Adipocyte (in vitro differentiated cells): ENCODE results near the gene TMEM191C.
"Not testable (repeated sequence)": the region's sequence is repeated elsewhere in the genome, so short reads cannot be mapped to it uniquely, and the experiment has no call there.

Experiments
- DNase-seq: peaks from one replicate; pipeline ENCODE4 v3.0.0-alpha.2; 2015; ENCODE audit warnings: low read depth
- H3K27me3 ChIP-seq: replicated peaks from 2 replicates; pipeline ENCODE4 v1.7.0; 2013; ENCODE audit warnings: mild to moderate bottlenecking, low read length, moderate library complexity; ENCODE audit not compliant: control insufficient read depth, insufficient read depth
- H3K36me3 ChIP-seq: 2 replicates; pipeline ENCODE4 v1.7.0; 2013; ENCODE audit warnings: low read length, mild to moderate bottlenecking, moderate library complexity; ENCODE audit not compliant: control insufficient read depth, insufficient read depth, severe bottlenecking
- H3K4me1 ChIP-seq: 2 replicates; pipeline ENCODE4 v1.7.0; 2013; ENCODE audit warnings: mild to moderate bottlenecking, low read length, moderate library complexity; ENCODE audit not compliant: control insufficient read depth, insufficient read depth
- H3K4me3 ChIP-seq: 2 replicates; pipeline ENCODE4 v1.7.0; 2013; ENCODE audit warnings: mild to moderate bottlenecking, low read length, moderate library complexity
- H3K9ac ChIP-seq: 2 replicates; pipeline ENCODE4 v1.7.0; 2013; ENCODE audit warnings: mild to moderate bottlenecking, low read length, moderate library complexity
- H3K9me3 ChIP-seq: 2 replicates; pipeline ENCODE4 v1.7.0; 2013; ENCODE audit warnings: mild to moderate bottlenecking, low read length, moderate library complexity; ENCODE audit not compliant: control insufficient read depth

The TMEM191C gene

DNA sequence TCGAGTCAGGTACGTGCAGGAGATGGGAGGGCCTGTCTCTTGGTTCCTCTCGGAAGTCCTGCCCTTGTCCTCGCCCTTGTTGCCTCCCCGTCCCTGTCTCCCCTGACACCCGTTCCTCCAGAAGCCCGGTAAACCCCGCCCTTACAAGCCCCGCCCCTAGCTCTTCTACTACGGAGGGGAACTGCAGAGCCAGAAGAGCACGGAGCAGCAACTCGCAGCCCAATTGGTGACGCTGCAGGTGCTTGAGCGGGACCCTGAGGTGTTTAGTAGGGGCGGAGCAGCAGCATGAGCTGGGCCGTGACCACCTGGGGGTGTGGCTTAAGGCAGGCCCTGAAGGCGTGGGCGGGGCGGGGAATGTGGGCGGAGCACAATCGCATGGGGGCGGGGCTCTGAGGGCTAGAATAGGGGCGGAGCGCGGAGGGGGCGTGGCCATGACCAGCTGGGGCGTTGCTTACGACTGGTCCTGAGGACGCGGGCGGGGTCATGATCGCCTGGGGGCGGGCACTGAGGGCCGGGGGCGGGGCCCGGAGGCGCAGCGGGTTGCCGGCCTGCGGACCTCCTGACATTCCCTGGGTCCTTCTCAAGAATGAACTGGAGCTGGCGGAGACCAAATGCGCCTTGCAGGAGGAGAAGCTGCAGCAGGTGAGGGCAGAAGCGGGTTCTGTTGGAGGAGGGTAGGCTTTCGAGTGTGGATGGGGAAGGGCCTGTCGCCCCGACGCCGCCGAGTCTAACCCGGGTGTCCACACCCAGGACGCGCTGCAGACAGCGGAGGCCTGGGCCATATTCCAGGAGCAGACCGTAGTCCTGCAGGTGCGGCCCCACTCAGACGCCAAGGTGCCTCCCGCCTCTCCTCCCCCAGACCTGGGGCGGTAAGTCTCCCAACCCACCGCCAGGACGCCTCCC is 1.3 kb downstream of the TMEM191C start:
- H3K27me3 ChIP-seq, H3K4me1 ChIP-seq, H3K9ac ChIP-seq, H3K9me3 ChIP-seq, H3K36me3 ChIP-seq: not testable (repeated sequence)
- H3K4me3 ChIP-seq: peak overlapping the region; percentile 58
- DNase-seq: peak; percentile 72

DNA sequence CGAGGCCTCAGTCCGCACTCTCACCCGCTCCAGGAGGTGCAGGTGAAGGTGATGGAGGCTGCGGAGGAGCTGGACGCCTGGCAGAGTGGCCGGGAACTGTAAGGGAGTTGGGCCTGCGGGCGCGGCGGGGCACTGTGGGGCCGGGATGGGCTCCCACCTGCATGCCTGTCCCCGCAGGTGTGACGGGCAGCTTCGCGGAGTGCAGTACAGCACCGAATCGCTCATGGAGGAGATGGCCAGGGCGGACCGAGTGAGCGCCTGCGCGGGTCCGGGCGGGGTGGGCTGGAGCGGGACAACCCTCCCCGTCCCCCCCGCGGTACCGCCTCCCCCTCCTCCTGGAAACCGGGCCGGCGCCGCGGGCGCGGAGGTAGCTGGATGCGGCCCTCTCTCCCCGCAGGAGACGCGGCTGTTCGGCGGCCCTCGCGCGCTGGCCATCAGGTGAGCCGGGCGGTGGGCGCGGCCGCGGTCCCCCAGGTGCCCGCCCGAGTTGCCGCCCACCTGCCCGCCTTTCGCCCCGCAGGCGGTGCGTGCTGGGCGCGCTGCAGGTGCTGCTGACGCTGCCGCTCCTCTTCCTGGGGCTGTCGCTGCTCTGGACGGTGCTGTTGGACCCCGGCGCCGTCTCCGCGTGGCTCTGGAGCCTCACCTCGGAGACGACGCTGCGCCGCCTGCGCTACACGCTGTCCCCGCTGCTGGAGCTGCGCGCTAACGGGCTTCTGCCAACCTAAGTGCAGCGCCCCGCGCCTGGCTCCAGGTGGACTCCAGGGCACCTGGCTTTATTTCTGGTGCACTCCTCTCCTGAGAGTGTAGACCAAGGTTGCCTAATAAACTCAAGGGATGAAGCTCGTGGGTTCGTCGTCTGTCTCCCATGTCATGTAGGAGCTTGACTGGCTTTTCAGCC is 2.2 kb downstream of the TMEM191C start:
- not testable (repeated sequence) for H3K4me1 ChIP-seq, H3K36me3 ChIP-seq, DNase-seq, H3K9ac ChIP-seq, H3K4me3 ChIP-seq, H3K27me3 ChIP-seq, H3K9me3 ChIP-seq

DNA sequence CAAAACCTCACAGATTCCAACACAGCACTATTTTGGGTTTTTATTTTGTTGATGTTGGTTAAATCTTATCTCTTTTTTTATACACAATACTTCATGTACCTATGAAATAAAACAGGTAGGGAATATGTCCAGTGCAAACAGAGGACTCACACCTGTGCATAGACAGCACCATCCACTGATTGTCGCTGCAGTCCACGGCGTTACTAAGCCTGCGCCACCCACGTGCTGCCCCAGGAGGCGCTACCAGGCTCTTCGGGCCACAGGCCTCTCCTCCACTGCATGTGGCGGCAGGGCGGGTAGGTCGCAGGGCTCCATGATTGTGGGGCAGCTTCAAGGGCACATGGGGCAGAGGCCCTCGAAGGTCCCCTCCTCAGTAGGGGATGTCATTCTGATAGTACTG is 5.8 kb downstream of the TMEM191C start:
- not testable (repeated sequence) for H3K9me3 ChIP-seq, H3K9ac ChIP-seq, H3K4me3 ChIP-seq, H3K4me1 ChIP-seq, DNase-seq, H3K27me3 ChIP-seq, H3K36me3 ChIP-seq

DNA sequence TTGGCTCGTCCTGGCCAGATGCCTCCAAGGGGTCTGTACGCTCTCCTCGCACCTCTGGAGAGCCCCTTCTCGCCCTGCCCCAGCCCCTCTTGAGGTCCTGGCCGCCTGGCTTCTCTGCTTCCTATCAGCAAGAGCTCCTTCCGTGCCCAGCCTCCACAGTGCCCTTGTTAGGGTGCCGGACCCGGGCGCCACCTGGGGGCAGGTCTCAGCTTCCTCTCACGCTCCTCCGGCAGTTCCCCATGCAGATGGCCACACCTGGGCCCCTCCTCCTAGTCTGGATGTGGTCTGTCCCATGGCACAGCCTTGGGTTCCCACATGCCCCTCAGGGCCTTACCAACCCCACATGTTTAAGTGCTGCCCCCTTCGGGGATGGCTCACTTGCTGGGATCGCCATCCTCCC is 6.5 kb downstream of the TMEM191C start:
- not testable (repeated sequence) for H3K4me1 ChIP-seq, H3K9me3 ChIP-seq, H3K27me3 ChIP-seq, H3K4me3 ChIP-seq, DNase-seq, H3K36me3 ChIP-seq, H3K9ac ChIP-seq

DNA sequence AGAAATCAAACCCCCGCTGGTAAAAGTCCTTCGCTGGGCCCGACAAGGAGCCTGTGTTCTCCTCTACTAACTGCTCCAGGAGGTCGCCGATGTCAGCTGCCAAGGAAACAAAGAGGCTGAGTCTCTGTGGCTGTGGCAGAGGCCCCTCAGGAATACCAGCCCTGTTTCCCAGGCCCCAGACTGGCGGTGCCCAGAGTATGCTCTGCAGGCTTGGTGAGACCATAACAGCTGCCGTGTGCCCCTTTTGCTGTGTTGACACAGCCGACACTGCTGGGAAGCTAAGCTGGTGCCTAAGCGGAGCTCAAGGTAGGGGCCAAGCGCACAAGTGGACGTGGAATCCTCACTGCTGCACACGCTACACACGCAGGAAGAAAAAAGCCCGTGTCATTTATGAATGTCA is 16.9 kb downstream of the TMEM191C start:
- not testable (repeated sequence) for H3K9me3 ChIP-seq, H3K4me3 ChIP-seq, H3K27me3 ChIP-seq, H3K9ac ChIP-seq, DNase-seq, H3K36me3 ChIP-seq, H3K4me1 ChIP-seq

DNA sequence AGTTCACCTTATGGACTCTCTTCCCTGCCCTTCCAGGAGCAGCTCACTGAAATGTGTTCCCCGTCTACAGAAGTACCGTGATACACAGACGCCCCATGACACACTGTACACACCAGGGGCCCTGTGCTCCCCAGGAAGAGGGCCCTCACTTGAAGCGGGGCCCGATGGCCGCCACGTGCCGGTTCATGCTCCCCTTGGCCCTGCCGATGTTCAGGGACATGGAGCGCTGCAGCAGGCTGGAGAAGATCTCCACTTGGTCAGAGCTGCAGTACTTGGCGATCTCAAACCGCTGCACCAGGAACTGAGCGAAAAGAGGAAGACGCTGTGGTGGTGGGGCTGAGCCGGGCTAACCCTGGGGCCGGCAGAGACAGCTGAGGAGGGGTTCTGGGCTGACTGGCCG is 20.5 kb downstream of the TMEM191C start:
- not testable (repeated sequence) for H3K9me3 ChIP-seq, H3K4me3 ChIP-seq, H3K27me3 ChIP-seq, H3K9ac ChIP-seq, DNase-seq, H3K4me1 ChIP-seq, H3K36me3 ChIP-seq

DNA sequence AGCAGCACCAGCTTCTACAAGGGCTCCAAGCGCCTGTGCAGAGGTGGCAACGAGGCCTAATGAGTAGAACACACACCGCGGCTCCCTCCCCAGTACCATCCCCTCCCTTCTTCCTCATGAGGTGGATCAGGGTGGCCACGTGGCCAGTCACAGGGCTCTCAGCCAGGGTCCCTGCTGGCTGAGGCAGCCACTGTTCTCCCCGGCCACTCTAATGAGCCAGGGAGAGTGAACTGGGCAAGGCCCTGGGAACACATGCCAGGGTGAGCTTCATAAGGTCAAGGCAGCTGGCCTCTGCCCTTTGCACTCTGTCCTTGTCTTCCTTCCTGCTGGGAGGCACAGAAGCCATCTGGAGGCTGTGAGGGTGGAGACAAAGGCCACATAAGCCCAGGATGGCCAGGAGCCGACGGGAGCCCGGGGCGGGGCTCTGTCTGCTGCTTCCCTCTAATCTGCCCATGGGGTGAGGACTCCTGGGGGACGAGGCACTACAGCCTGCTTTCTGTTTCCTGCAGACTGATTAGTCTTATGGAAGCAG is 22.0 kb downstream of the TMEM191C start:
- not testable (repeated sequence) for H3K9ac ChIP-seq, H3K36me3 ChIP-seq, H3K4me3 ChIP-seq, DNase-seq, H3K27me3 ChIP-seq, H3K4me1 ChIP-seq, H3K9me3 ChIP-seq

DNA sequence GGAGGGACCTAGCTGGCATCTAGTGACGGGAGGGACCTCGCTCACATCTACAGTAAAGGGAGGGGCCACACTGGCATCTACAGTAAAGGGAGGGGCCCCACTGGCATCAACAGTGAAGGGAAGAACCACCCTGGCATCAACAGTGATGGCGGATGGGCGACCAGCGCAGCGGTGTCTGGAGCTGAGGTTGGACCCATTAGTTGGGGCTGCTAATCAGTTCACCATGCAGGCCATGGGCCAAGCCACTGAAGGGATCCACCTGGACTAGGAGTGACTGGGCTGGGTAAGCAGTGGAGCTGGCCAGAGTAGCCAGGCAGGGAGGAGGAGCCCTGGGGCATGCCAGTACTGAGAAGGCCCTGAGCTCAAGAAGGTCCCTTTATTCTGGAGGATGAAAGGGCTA is 23.4 kb downstream of the TMEM191C start:
- not testable (repeated sequence) for H3K9me3 ChIP-seq, H3K27me3 ChIP-seq, H3K4me1 ChIP-seq, H3K36me3 ChIP-seq, DNase-seq, H3K4me3 ChIP-seq, H3K9ac ChIP-seq

DNA sequence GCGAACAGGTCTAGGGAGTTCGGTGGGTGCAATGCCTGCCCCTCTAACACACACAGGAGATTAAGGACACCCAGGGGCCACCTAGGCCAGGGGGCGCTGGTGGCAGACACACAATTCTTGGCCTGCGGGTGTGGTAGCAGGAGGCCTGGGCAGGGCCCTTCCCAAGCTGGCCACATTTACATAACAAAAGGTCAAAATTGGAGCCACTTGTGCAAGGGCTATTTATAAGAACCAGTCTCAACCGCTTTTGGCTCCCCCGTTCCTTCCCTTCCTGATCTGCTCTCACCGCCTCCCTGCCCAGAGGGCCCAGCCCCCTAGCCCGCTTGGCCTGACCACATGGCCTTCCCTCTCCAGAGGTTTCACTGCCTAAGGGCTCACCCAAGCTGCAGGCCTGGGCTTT is 25.1 kb downstream of the TMEM191C start:
- H3K9me3 ChIP-seq, H3K27me3 ChIP-seq, H3K4me3 ChIP-seq, DNase-seq, H3K9ac ChIP-seq, H3K4me1 ChIP-seq, H3K36me3 ChIP-seq: not testable (repeated sequence)

DNA sequence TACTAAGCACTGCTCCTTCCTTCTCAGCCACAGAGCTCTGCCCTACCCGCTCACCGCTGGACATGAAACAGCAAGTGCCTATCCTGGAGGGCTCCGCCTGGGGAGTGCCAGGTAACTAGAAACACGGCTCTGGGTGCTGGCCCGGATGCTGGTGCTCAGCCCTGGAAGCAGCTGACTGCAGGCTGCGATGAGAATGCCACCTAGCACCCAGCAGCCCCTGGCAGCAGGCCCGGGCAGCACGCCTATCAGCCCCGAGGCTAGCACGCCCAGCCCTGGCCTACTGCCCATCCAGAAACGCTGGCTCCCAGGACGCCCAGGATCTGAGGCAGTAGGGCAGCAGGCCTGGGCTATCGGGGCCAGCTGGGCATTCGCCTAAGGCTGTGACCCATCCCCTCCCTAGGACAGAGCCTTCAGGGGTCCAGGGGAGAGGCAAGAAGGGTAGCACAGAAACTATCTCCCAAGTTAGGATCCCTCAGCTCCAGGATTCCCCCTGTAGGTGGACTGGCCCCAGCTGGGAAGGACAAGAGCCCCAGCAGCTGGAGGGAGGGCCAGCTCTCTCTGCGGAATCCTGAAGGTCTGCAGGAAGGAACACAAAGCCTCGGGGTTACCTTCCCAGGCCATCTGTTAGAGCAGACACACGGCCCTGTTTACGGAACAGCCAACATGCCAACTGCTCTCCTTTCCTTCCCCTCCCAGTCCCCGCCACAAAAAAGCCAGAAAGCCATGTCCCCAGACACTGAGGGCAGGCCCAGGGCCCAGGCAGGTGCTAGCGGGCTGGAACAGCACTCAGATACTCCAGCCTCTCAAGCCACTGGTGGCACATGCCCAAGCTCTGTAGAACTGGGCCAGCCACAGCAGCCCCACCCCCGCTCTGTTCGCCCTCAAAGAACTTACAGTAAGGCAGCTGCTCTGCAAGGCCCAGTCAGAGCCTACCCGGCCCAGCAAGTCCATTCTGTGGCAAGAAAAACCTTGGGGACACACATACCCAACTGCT is 26.9 kb downstream of the TMEM191C start:
- not testable (repeated sequence) for H3K9ac ChIP-seq

More for the DNA sequence above, 26.9 kb downstream of the TMEM191C start:
- not testable (repeated sequence) for H3K4me1 ChIP-seq, H3K27me3 ChIP-seq, H3K4me3 ChIP-seq, H3K36me3 ChIP-seq, DNase-seq, H3K9me3 ChIP-seq
